ENCODE measurements around the gene CPNE1. TPM values are rescaled to one million over a fixed set of nuclear protein-coding genes. Genes with fewer than 3 reads are reported as not detected.

Gene CPNE1
- total RNA-seq, 1 experiment from 2014 or later: 333 TPM

GRCh38 chr20:35592339-35592974 lies 72.2 kb downstream of the CPNE1 start:
- Histone ChIP-seq H3K36me3 (ENCODE audit: control insufficient read depth in 1 of 2, insufficient read depth in 2 of 2, low read length in 2 of 2) (no peaks in the 10 kb centered on the region; a peak in 1 of 4 replicates), H3K27ac (ENCODE audit: low read depth, low read length) (no peak overlapping the region), H3K4me3 (replicated peaks in 1 of 2; ENCODE audit: low read depth in 1 of 2, low read length in 2 of 2) (no peak overlapping the region), H3K27me3 (ENCODE audit: insufficient read depth, low read length) (no peaks in the 10 kb centered on the region), H3K4me1 (ENCODE audit: control insufficient read depth in 1 of 2, insufficient read depth in 2 of 2, low read length in 2 of 2) (peaks cover 0 to 8% of the 10 kb centered on the region in 2 experiments; a peak in 1 of 4 replicates), H3K4me2 (ENCODE audit: low read length) (no peak overlapping the region), H3K9me3 (ENCODE audit: control insufficient read depth in 1 of 2, insufficient read depth in 1 of 2, low read depth in 1 of 2, low read length in 2 of 2) (no peaks in the 10 kb centered on the region), H3K9me2 (ENCODE audit: insufficient read depth) (no peaks in the 10 kb centered on the region), H2AFZ (ENCODE audit: low read depth, low read length, poor library complexity, severe bottlenecking) (no peak overlapping the region), H3K9ac (ENCODE audit: low read length) (no peak overlapping the region), H3K79me2 (ENCODE audit: insufficient read depth, low read length) (no peaks in the 10 kb centered on the region), H4K20me1 (ENCODE audit: insufficient read depth) (no peaks in the 10 kb centered on the region)
- ChIA-PET RAD21 (ENCODE audit: low non-redundant PET in 1 of 2, low total read pairs in 2 of 2, uncharacterized antibody in 2 of 2, unreplicated experiment in 2 of 2) (no interaction called here), POLR2A (interaction anchor here (0.7 kb wide), 1 partner anchor 96 kb away, joined by 4 read pairs; no protein-coding TSS in a partner anchor), CTCF (interaction anchor here (1.2 kb wide), 1 partner anchor 26 kb away, joined by 7 read pairs; no protein-coding TSS in a partner anchor)
- BruUV-seq (replicated peaks): no TSS peak
- TF ChIP-seq, protein P1, sequence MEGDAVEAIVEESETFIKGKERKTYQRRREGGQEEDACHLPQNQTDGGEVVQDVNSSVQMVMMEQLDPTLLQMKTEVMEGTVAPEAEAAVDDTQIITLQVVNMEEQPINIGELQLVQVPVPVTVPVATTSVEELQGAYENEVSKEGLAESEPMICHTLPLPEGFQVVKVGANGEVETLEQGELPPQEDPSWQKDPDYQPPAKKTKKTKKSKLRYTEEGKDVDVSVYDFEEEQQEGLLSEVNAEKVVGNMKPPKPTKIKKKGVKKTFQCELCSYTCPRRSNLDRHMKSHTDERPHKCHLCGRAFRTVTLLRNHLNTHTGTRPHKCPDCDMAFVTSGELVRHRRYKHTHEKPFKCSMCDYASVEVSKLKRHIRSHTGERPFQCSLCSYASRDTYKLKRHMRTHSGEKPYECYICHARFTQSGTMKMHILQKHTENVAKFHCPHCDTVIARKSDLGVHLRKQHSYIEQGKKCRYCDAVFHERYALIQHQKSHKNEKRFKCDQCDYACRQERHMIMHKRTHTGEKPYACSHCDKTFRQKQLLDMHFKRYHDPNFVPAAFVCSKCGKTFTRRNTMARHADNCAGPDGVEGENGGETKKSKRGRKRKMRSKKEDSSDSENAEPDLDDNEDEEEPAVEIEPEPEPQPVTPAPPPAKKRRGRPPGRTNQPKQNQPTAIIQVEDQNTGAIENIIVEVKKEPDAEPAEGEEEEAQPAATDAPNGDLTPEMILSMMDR (IDR thresholded peaks at IDR 0.05 in 2 of 3, conservative IDR thresholded peaks at IDR 0.05 in 1 of 3; ENCODE audit: borderline replicate concordance in 1 of 3, insufficient read depth in 1 of 3, low read depth in 2 of 3, low read length in 2 of 3): no peak
- TF ChIP-seq JUND (IDR thresholded peaks at IDR 0.05) (no peak), SRF (IDR thresholded peaks at IDR 0.05; ENCODE audit: low read depth) (no peak), YY1 (IDR thresholded peaks at IDR 0.05; ENCODE audit: extremely low read depth, insufficient replicate concordance, low read depth, low read length) (no peak)
- TF ChIP-seq, protein P2, sequence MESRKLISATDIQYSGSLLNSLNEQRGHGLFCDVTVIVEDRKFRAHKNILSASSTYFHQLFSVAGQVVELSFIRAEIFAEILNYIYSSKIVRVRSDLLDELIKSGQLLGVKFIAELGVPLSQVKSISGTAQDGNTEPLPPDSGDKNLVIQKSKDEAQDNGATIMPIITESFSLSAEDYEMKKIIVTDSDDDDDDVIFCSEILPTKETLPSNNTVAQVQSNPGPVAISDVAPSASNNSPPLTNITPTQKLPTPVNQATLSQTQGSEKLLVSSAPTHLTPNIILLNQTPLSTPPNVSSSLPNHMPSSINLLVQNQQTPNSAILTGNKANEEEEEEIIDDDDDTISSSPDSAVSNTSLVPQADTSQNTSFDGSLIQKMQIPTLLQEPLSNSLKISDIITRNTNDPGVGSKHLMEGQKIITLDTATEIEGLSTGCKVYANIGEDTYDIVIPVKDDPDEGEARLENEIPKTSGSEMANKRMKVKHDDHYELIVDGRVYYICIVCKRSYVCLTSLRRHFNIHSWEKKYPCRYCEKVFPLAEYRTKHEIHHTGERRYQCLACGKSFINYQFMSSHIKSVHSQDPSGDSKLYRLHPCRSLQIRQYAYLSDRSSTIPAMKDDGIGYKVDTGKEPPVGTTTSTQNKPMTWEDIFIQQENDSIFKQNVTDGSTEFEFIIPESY (IDR thresholded peaks at IDR 0.05; ENCODE audit: extremely low read depth, insufficient replicate concordance, low read length): no peak
- DNase-seq (ENCODE audit: low read depth, low spot score) (no peak), ATAC-seq (no peak)
- intact Hi-C loops (cut with micrococcal nuclease): no loop called here

Data from HCT116 (cell line).